Iris pigment epithelial cell (primary cell): Measurements from ENCODE around the gene NAE1.
"Not testable (repeated sequence)": the region's sequence is repeated elsewhere in the genome, so short reads cannot be mapped to it uniquely, and the experiment has no call there.

Source experiments
- DNase-seq: peaks from one replicate; pipeline ENCODE4 v3.0.0-alpha.2; 2011; ENCODE audit warnings: low read depth

NAE1 gene

GRCh38 chr16:66802159-66802558, 28.6 kb downstream of the NAE1 start:
- DNase-seq = no peak

- DNase-seq = no peak
Measured at GRCh38 chr16:66801320-66802105, 29.3 kb downstream of the NAE1 start, which contains the start of gene TERB1. Gene TERB1 (minus strand): TSS chr16:66801584. CDS start chr16:66796798, 4,786 bp downstream.

GRCh38 chr16:66800856-66801255, 29.9 kb downstream of the NAE1 start:
- no peak for DNase-seq

- DNase-seq = peak; percentile 36
Measured at GRCh38 chr16:66798161-66798560, 32.6 kb downstream of the NAE1 start.

- not testable (repeated sequence) for DNase-seq
Measured at GRCh38 chr16:66793984-66794383, 36.8 kb downstream of the NAE1 start.

GRCh38 chr16:66790130-66790733, 40.5 kb downstream of the NAE1 start:
- DNase-seq = no peak

- DNase-seq = no peak
Measured at GRCh38 chr16:66787427-66787826, 43.3 kb downstream of the NAE1 start.

- DNase-seq = no peak
Measured at GRCh38 chr16:66786551-66786950, 44.2 kb downstream of the NAE1 start.

- no peak for DNase-seq
Measured at GRCh38 chr16:66776457-66776856, 54.3 kb downstream of the NAE1 start.

GRCh38 chr16:66774981-66775380, 55.8 kb downstream of the NAE1 start:
- no peak for DNase-seq

- no peak for DNase-seq
Measured at GRCh38 chr16:66758086-66758485, 72.7 kb downstream of the NAE1 start.

GRCh38 chr16:66754819-66755218, 76.0 kb downstream of the NAE1 start:
- no peak for DNase-seq

- DNase-seq = no peak
Measured at GRCh38 chr16:66754211-66754610, 76.6 kb downstream of the NAE1 start.

- no peak for DNase-seq
Measured at GRCh38 chr16:66752958-66753357, 77.8 kb downstream of the NAE1 start.
